ENCODE measurements around the gene CBLB. TPM values are rescaled to one million over a fixed set of nuclear protein-coding genes. Genes with fewer than 3 reads are reported as not detected.

CBLB gene
- total RNA-seq, 1 donor from 2014 or later = 57.0 TPM

DNA sequence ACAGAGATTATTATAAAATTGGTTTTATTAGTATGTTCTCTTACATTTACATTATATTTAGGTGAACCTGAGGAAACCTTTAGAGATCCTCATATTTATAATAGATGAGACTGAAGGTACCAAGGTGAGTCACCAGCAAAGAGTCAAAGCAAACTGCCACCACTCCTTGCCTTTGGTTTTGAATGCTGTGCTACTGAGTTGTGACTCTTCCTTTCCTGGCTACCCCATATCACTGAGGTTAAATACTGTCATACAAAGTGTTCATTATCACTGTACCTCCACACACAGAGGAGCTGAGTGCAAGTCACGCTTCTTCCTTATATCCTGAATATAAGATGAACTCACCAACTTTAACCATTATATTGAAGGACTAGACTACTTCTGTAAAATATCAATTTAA lies 168.2 kb downstream of the CBLB start:
- H3K27ac Mint-ChIP-seq = no peak overlapping the region
- DNase-seq (ENCODE audit: extremely low spot score, unreplicated experiment) = no peak
- peaks cover 43% of the 10 kb centered on the region for H3K36me3 Mint-ChIP-seq
- no peaks in the 10 kb centered on the region for H3K4me1 Mint-ChIP-seq (ENCODE audit: unreplicated experiment)
- H3K9me3 Mint-ChIP-seq = no peaks in the 10 kb centered on the region
- H3K4me3 Mint-ChIP-seq = no peak overlapping the region
- TF ChIP-seq, protein P1, sequence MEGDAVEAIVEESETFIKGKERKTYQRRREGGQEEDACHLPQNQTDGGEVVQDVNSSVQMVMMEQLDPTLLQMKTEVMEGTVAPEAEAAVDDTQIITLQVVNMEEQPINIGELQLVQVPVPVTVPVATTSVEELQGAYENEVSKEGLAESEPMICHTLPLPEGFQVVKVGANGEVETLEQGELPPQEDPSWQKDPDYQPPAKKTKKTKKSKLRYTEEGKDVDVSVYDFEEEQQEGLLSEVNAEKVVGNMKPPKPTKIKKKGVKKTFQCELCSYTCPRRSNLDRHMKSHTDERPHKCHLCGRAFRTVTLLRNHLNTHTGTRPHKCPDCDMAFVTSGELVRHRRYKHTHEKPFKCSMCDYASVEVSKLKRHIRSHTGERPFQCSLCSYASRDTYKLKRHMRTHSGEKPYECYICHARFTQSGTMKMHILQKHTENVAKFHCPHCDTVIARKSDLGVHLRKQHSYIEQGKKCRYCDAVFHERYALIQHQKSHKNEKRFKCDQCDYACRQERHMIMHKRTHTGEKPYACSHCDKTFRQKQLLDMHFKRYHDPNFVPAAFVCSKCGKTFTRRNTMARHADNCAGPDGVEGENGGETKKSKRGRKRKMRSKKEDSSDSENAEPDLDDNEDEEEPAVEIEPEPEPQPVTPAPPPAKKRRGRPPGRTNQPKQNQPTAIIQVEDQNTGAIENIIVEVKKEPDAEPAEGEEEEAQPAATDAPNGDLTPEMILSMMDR (conservative IDR thresholded peaks at IDR 0.05) = no peak
- no peaks in the 10 kb centered on the region for H3K27me3 Mint-ChIP-seq

DNA sequence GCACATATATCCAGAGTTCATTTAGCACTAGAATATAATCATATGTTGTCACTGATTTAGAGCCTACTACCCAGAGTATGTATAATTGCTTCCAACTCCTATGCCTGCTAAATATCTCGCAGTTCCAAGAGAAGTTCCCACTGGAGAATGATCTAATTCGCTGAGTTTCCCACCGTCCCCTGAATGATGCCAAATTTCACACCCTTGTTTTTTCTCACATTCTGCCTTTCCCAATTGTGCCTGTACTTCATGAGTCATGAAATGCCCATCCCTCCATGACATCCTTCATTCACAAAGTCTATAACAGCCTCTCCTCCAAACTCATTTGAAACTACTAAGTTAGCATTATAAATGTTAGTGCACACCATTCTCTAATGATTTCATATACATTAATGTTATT lies 177.2 kb downstream of the CBLB start:
- Mint-ChIP-seq H3K27ac (no peak overlapping the region), H3K36me3 (peaks cover 25% of the 10 kb centered on the region), H3K4me1 (ENCODE audit: unreplicated experiment) (no peaks in the 10 kb centered on the region), H3K9me3 (no peaks in the 10 kb centered on the region), H3K4me3 (no peak overlapping the region), H3K27me3 (no peaks in the 10 kb centered on the region)
- no peak for DNase-seq (ENCODE audit: extremely low spot score, unreplicated experiment)
- TF ChIP-seq, protein P1 (conservative IDR thresholded peaks at IDR 0.05) = no peak

DNA sequence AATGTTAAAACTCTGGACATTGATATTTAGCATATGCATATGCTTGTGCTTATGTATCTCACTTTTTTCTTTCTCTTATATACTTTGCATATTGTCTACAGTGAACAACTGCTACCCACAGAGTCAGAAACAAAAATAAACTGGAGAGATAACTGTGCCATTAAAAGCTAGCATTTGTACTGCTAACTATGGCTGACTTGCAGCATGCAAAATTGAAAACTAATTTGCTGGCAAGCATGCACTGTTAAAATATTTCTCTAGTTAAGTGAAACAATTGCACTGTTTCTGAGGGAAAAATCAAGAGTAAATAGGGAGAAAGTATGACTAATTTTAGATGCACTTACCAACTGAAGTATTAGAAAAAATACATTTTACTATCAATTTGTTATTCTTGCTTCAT lies 177.8 kb downstream of the CBLB start:
- no peaks in the 10 kb centered on the region for H3K9me3 Mint-ChIP-seq
- H3K27me3 Mint-ChIP-seq = no peaks in the 10 kb centered on the region
- H3K4me3 Mint-ChIP-seq = no peak overlapping the region
- no peak overlapping the region for H3K27ac Mint-ChIP-seq
- DNase-seq (ENCODE audit: extremely low spot score, unreplicated experiment) = no peak
- TF ChIP-seq, protein P1 (conservative IDR thresholded peaks at IDR 0.05) = no peak
- peaks cover 25% of the 10 kb centered on the region for H3K36me3 Mint-ChIP-seq
- no peaks in the 10 kb centered on the region for H3K4me1 Mint-ChIP-seq (ENCODE audit: unreplicated experiment)

DNA sequence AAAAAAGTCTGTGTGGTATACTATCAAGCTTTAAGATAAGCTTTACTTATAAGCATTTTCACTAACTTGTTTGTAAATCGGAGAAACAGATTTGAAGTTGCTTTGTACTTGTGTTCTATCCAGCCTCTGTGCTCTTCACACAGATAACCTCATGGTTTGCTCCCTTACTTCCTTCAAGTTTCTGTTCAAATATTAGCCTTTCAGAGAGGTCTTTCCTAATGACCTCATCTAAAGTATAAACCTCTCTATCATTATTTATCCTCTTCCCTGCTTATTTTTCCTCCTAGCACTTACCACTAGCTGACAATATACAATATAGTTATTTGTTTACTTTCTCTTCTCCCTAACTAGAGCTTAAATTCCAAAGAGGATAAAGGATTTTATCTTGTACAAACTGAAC lies 180.0 kb downstream of the CBLB start:
- TF ChIP-seq, protein P1 (conservative IDR thresholded peaks at IDR 0.05) = no peak
- Mint-ChIP-seq H3K4me1 (ENCODE audit: unreplicated experiment) (no peaks in the 10 kb centered on the region), H3K4me3 (no peak overlapping the region), H3K9me3 (no peaks in the 10 kb centered on the region), H3K27ac (no peak overlapping the region), H3K36me3 (peaks cover 32% of the 10 kb centered on the region), H3K27me3 (no peaks in the 10 kb centered on the region)
- no peak for DNase-seq (ENCODE audit: extremely low spot score, unreplicated experiment)

DNA sequence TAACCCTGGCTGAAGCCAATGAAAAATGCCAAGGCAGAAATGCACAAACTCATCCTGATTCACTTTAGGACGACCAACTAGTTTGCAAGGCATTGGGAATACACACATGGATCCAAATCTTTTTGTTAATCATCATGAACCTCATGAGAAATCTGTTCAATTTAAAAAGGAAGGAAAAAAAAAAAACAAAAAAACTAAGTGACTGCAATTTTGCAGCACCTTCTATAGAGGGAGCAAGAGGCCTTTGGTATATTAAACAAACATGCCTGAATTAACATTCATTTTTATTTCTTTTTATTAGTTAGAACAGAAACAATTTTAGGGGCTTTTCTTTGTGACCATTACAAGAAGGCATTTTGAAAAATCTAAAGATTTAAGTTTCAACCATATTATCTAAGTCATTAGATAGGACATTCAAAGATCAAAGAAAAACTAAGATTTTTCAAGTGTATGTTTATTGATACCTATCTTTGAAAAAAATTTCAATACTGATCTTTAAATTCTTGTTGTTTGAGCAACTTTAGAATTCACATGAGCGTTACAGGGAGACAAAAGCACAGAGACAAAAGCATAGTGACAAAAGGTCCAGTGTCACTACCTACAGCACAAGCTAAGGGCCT lies 182.4 kb downstream of the CBLB start:
- Mint-ChIP-seq H3K9me3 (no peaks in the 10 kb centered on the region), H3K4me3 (no peak overlapping the region), H3K27me3 (no peaks in the 10 kb centered on the region), H3K27ac (no peak overlapping the region), H3K36me3 (peaks cover 24% of the 10 kb centered on the region), H3K4me1 (ENCODE audit: unreplicated experiment) (no peaks in the 10 kb centered on the region)
- TF ChIP-seq, protein P1 (conservative IDR thresholded peaks at IDR 0.05) = peak; percentile 84
- DNase-seq (ENCODE audit: extremely low spot score, unreplicated experiment) = no peak

DNA sequence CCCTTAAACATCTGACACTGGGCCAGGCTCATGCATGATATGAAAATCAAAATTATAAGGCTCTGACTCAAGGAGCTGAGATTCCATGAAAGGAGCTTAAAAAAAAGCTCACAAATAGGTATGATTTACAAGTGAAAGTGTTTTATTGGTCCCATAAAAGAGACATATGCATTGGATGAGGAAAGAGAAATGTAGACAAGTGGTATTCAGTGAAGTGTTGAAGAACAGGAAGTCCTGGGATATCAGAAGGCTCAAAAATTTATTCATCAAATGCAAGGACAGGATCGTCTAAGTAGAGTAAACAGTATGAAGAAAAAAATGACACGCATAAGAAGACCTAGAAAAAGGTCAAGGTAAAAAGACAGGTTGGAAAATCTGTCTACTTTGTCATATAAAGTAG lies 188.9 kb downstream of the CBLB start:
- Mint-ChIP-seq H3K36me3 (peaks cover 48% of the 10 kb centered on the region), H3K9me3 (no peaks in the 10 kb centered on the region), H3K4me1 (ENCODE audit: unreplicated experiment) (peaks cover 4% of the 10 kb centered on the region), H3K27me3 (no peaks in the 10 kb centered on the region), H3K27ac (no peak overlapping the region), H3K4me3 (no peak overlapping the region)
- TF ChIP-seq, protein P1 (conservative IDR thresholded peaks at IDR 0.05) = no peak
- no peak for DNase-seq (ENCODE audit: extremely low spot score, unreplicated experiment)
